ENCODE measurements around the gene TBL3.
"Not testable (repeated sequence)": the region's sequence is repeated elsewhere in the genome, so short reads cannot be mapped to it uniquely, and the experiment has no call there.

The TBL3 gene

GRCh38 chr16:1950559-1950958 is 21.3 kb upstream of the TBL3 start:
- Histone ChIP-seq H3K27me3 (peaks cover 0 to 11% of the 10 kb centered on the region in 2 donors), H3K36me3 (no peaks in the 10 kb centered on the region), H3K9me3 (no peaks in the 10 kb centered on the region), H3K4me3 (no peak overlapping the region), H3K27ac (no peak overlapping the region), H3K4me1 (peaks cover 0 to 7% (median 1%) of the 10 kb centered on the region in 4 donors)
- intact Hi-C loops (cut with DNase I; ENCODE audit: low total_unique reads) = no loop called here
- TF ChIP-seq, protein P1, sequence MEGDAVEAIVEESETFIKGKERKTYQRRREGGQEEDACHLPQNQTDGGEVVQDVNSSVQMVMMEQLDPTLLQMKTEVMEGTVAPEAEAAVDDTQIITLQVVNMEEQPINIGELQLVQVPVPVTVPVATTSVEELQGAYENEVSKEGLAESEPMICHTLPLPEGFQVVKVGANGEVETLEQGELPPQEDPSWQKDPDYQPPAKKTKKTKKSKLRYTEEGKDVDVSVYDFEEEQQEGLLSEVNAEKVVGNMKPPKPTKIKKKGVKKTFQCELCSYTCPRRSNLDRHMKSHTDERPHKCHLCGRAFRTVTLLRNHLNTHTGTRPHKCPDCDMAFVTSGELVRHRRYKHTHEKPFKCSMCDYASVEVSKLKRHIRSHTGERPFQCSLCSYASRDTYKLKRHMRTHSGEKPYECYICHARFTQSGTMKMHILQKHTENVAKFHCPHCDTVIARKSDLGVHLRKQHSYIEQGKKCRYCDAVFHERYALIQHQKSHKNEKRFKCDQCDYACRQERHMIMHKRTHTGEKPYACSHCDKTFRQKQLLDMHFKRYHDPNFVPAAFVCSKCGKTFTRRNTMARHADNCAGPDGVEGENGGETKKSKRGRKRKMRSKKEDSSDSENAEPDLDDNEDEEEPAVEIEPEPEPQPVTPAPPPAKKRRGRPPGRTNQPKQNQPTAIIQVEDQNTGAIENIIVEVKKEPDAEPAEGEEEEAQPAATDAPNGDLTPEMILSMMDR (IDR thresholded peaks at IDR 0.05) = no peak
- peak in 1 of 2 donors; percentile 60 for DNase-seq

DNA sequence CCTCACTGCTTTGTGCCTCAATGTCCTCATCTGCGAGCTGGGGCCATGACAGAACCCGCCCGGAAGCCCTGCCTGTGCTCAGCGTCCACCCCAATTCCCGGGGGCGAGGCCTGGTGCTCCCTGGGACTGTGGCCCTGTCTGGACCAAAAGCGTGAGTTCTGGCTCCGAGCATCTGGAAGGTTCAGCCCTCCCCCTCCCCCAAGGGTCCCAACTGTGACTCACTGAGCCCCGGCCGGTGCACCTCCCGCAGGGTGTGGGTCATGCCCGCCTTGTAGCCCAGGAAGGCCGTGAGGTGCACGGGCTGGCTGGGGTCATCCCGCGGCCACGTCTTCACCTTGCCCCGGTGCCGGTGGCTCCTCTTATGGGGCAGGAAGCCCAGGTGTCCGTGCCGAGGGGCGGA is 18.1 kb upstream of the TBL3 start:
- intact Hi-C loops (cut with DNase I; ENCODE audit: low total_unique reads) = no loop called here
- peaks cover 0 to 11% of the 10 kb centered on the region in 2 donors for H3K27me3 ChIP-seq
- DNase-seq = no peak
- no peaks in the 10 kb centered on the region for H3K9me3 ChIP-seq
- no peaks in the 10 kb centered on the region for H3K36me3 ChIP-seq
- H3K4me3 ChIP-seq = no peak overlapping the region
- H3K4me1 ChIP-seq = peaks cover 0 to 7% (median 2%) of the 10 kb centered on the region in 4 donors
- H3K27ac ChIP-seq = no peak overlapping the region
- TF ChIP-seq, protein P1 (IDR thresholded peaks at IDR 0.05) = no peak

- Histone ChIP-seq H3K4me1 (peaks cover 0 to 20% (median 16%) of the 10 kb centered on the region in 4 donors), H3K27me3 (peaks cover 0 to 11% of the 10 kb centered on the region in 2 donors), H3K36me3 (peaks cover 16 to 21% (median 19%) of the 10 kb centered on the region in 3 donors)
- intact Hi-C loops (cut with DNase I; ENCODE audit: low total_unique reads); H3K9me3 ChIP-seq; H3K4me3 ChIP-seq; DNase-seq; H3K27ac ChIP-seq: not testable (repeated sequence)
Observed at GRCh38 chr16:1957434-1958142, 14.3 kb upstream of the TBL3 start.

GRCh38 chr16:1958143-1958491 is 13.7 kb upstream of the TBL3 start:
- H3K27me3 ChIP-seq = peaks cover 0 to 11% of the 10 kb centered on the region in 2 donors
- peaks cover 0 to 20% (median 16%) of the 10 kb centered on the region in 4 donors for H3K4me1 ChIP-seq
- H3K4me3 ChIP-seq; H3K27ac ChIP-seq; H3K9me3 ChIP-seq; intact Hi-C loops (cut with DNase I; ENCODE audit: low total_unique reads); DNase-seq: not testable (repeated sequence)
- peaks cover 21 to 26% (median 24%) of the 10 kb centered on the region in 3 donors for H3K36me3 ChIP-seq

DNA sequence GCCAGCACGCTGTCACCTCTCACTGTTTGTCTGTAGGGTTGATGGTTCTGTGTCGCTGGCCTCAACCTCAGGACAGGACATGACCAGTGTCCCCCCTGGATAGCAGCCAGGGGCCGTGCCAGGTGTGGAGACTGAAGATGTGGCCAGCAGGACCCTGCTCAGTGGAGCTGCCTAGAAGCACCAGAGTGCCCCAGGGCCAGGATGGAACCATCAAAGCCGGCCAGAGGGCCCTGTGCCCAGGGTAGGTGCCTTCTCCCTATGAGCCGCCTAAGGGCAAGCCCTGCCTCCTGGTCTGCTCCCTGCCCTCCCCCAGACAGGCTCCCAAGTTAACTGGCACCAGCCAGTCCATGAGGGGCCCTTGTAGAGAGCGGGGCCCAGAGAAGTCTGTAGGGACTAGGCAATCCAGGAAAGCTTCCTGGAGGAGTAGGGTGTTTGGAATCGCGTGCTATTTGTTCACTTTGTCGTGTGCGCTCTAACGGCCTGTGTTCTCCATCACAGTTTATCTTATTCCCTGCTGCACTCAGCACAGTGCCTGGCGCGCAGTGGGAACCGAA is 13.1 kb upstream of the TBL3 start:
- Histone ChIP-seq H3K9me3 (no peaks in the 10 kb centered on the region), H3K36me3 (peaks cover 28 to 32% (median 31%) of the 10 kb centered on the region in 3 donors), H3K27me3 (peaks cover 0 to 11% of the 10 kb centered on the region in 2 donors), H3K27ac (peak overlapping the region; percentile 85 to 92), H3K4me1 (peaks cover 0 to 27% (median 18%) of the 10 kb centered on the region in 4 donors), H3K4me3 (peak overlapping the region; percentile 80 to 83)
- TF ChIP-seq, protein P1 (IDR thresholded peaks at IDR 0.05) = no peak
- intact Hi-C loops (cut with DNase I; ENCODE audit: low total_unique reads) = no loop called here
- no peak for DNase-seq

DNA sequence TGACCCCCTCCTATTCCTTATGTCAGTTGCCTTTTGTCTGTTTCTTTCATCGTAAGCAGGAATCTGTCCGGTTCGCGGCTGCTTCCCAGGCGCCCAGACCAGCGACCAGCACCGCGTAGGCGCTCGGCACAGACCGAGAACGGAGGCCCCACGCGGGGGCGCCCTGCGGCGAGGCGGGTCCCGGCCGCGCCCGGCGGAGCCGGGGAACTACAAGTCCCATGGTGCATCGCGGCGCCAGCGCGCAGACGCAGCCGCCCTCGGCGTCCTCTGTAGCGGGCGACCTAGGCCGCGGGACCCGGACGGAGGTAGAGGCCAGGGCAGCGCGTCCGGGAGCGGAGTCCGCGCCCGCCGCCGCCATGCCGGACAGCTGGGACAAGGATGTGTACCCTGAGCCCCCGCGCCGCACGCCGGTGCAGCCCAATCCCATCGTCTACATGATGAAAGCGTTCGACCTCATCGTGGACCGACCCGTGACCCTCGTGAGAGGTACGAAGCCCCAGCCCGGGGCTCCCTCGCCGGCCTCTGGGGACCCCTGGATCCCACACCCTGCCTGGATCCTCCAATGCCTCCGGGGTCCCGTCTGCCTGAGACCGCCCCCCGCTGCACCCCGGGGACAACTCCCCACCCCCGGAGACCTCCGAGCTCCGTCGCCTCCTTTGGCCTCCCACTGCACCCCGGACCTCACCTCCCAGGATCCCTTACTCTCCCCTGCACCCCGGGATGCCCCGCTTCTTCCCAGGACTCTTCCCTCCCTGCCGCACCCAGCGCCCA is 12.4 kb upstream of the TBL3 start, which contains the start of gene NDUFB10:
NDUFB10 (plus strand) TSS at position 270 of the 771 bp plus-strand sequence; CDS start at position 357, 87 bp downstream.
- DNase-seq = peak; percentile 89 to 95
- intact Hi-C loops (cut with DNase I; ENCODE audit: low total_unique reads) = no loop called here
- H3K27ac ChIP-seq = peak within 1 kb of the TSS; percentile 85 to 92
- H3K27me3 ChIP-seq = peaks cover 0 to 5% of the 10 kb centered on the region in 2 donors
- no peaks in the 10 kb centered on the region for H3K9me3 ChIP-seq
- TF ChIP-seq, protein P1 (IDR thresholded peaks at IDR 0.05) = peak; percentile 51 to 60
- H3K4me1 ChIP-seq = peaks cover 0 to 32% (median 21%) of the 10 kb centered on the region in 4 donors
- H3K4me3 ChIP-seq = peak within 1 kb of the TSS; percentile 80 to 83
- peaks cover 28 to 34% (median 32%) of the 10 kb centered on the region in 3 donors for H3K36me3 ChIP-seq

All from tibial artery (tissue), 4 donors.